B cell (primary cell): ENCODE data around the gene FUS. TPM values are rescaled to one million over a fixed set of nuclear protein-coding genes. Genes with fewer than 3 reads are reported as not detected.

Source experiments
- ATAC-seq: fragments of 200-7000 bp; cut with Tn5 transposase; one replicate; pipeline ENCODE4 v1.10.0; 2021; ENCODE audit warnings: low read depth, mild to moderate bottlenecking, moderate number of reproducible peaks, moderate library complexity
- CTCF ChIA-PET: fragments of 350-600 bp; sonication (Branson Sonifier 250); formaldehyde crosslinking; loops from one replicate; lab custom pipeline; 2021; ENCODE audit warnings: antibody characterized with exemption, inconsistent platforms; lab: Charles Lee
- POLR2A ChIA-PET: fragments of 350-600 bp; sonication (Branson Sonifier 250); formaldehyde crosslinking; loops from one replicate; lab custom pipeline; 2021; ENCODE audit warnings: antibody characterized with exemption; lab: Charles Lee
- DNase-seq: peaks from one replicate; pipeline ENCODE4 v3.0.0; 2013
- H2AFZ ChIP-seq: 2 replicates; pipeline ENCODE4 v1.6.1; 2012; ENCODE audit warnings: mild to moderate bottlenecking, low read depth, low read length; ENCODE audit not compliant: insufficient read depth, poor library complexity, severe bottlenecking
- H3K27ac ChIP-seq, 2 donors: 1 replicate in 1 of 2; 2 replicates in 1 of 2; pipeline ENCODE4 v1.5.1; 2012 to 2013; ENCODE audit warnings: low read length in 2 of 2, mild to moderate bottlenecking in 2 of 2, moderate library complexity in 1 of 2
- H3K27me3 ChIP-seq, 4 experiments: fragments of 200-600 bp in 1 of 4; sonication (generic) in 1 of 4; replicated peaks in 1 of 4; 1 replicate in 2 of 4; 2 replicates in 2 of 4; pipeline versions ENCODE4 v1.6.1 to v1.7.0; 2013 to 2016; ENCODE audit warnings: low read length in 3 of 4, mild to moderate bottlenecking in 2 of 4, mixed read lengths in 1 of 4, moderate library complexity in 1 of 4; ENCODE audit not compliant: insufficient read depth in 4 of 4, control insufficient read depth in 3 of 4; ENCODE audit errors: control extremely low read depth in 1 of 4
- H3K36me3 ChIP-seq, 2 experiments: replicated peaks in 1 of 2; 1 replicate in 1 of 2; 2 replicates in 1 of 2; pipeline versions ENCODE4 v1.6.1 to v1.7.1; 2013; ENCODE audit warnings: low read length in 1 of 2; ENCODE audit not compliant: insufficient read depth in 2 of 2, control insufficient read depth in 1 of 2; ENCODE audit errors: control extremely low read depth in 1 of 2, extremely low read depth in 1 of 2
- H3K4me1 ChIP-seq, 2 donors: fragments of 200-600 bp in 1 of 2; sonication (generic) in 1 of 2; 1 replicate in 1 of 2; 2 replicates in 1 of 2; pipeline versions ENCODE4 v1.5.1 to v1.6.1; 2013 to 2017; ENCODE audit warnings: low read length in 2 of 2; ENCODE audit not compliant: control insufficient read depth in 2 of 2, insufficient read depth in 2 of 2
- H3K4me2 ChIP-seq: replicated peaks from 2 replicates; pipeline ENCODE3; 2012; ENCODE audit warnings: mild to moderate bottlenecking, low read depth, low read length; ENCODE audit not compliant: poor library complexity, severe bottlenecking
- H3K4me3 ChIP-seq, 5 experiments: fragments of 200-600 bp in 1 of 5; sonication (generic) in 1 of 5; 1 replicate in 3 of 5; 2 replicates in 2 of 5; pipeline versions ENCODE4 v1.5.1 to v1.7.0; 2011 to 2016; ENCODE audit warnings: low read length in 4 of 5, mild to moderate bottlenecking in 4 of 5, low read depth in 2 of 5, control low read depth in 1 of 5, moderate library complexity in 1 of 5; ENCODE audit not compliant: insufficient read depth in 1 of 5; ENCODE audit errors: control extremely low read depth in 1 of 5, extremely low read depth in 1 of 5
- H3K79me2 ChIP-seq: fragments of 200-600 bp; sonication (generic); one replicate; pipeline ENCODE4 v1.6.0; 2016; ENCODE audit warnings: low read length; ENCODE audit not compliant: control insufficient read depth, insufficient read depth
- H3K9ac ChIP-seq: fragments of 200-600 bp; sonication (generic); 2 replicates; pipeline ENCODE4 v1.6.1; 2017; ENCODE audit warnings: mild to moderate bottlenecking, low read length, moderate library complexity
- H3K9me3 ChIP-seq, 3 donors: one replicate each; pipeline versions ENCODE4 v1.6.1 to v1.7.1; 2013; ENCODE audit warnings: low read length in 2 of 3; ENCODE audit not compliant: control insufficient read depth in 2 of 3, insufficient read depth in 1 of 3; ENCODE audit errors: control extremely low read depth in 1 of 3
- H4K20me1 ChIP-seq: 2 replicates; pipeline ENCODE4 v1.6.0; 2012; ENCODE audit warnings: mild to moderate bottlenecking, low read length; ENCODE audit not compliant: insufficient read depth, control insufficient read depth, poor library complexity, severe bottlenecking
- H3K27ac Mint-ChIP-seq: one replicate; pipeline ENCODE4 v1.8.0; 2021; ENCODE audit warnings: mixed read lengths
- H3K27me3 Mint-ChIP-seq: one replicate; pipeline ENCODE4 v1.8.0; 2021; ENCODE audit warnings: mixed read lengths
- H3K4me1 Mint-ChIP-seq: one replicate; pipeline ENCODE4 v1.8.0; 2021; ENCODE audit warnings: mixed read lengths
- H3K4me3 Mint-ChIP-seq: one replicate; pipeline ENCODE4 v1.8.0; 2021; ENCODE audit warnings: mixed read lengths
- H3K9me3 Mint-ChIP-seq: one replicate; pipeline ENCODE4 v1.8.0; 2022; ENCODE audit warnings: mixed read lengths; ENCODE audit not compliant: insufficient read depth
- CTCF ChIP-seq: fragments of 200-600 bp; IDR thresholded peaks from one replicate; pipeline ENCODE4 v1.8.0; 2022; ENCODE audit warnings: antibody characterized with exemption, mild to moderate bottlenecking
- EZH2 ChIP-seq: IDR thresholded peaks from 2 replicates; pipeline ENCODE4 v1.6.1; 2012; ENCODE audit warnings: borderline replicate concordance, low read depth, mild to moderate bottlenecking, moderate library complexity, low read length; ENCODE audit not compliant: insufficient read depth, poor library complexity, severe bottlenecking
- WGBS: methylation state at CpG from one replicate; pipeline ENCODE4 v1.1.5; 2013; ENCODE audit warnings: missing lambda C conversion rate; ENCODE audit not compliant: insufficient coverage; 5-methylcytosine and 5-hydroxymethylcytosine counted together
- intact Hi-C: fragments of 100-400 bp; cut with micrococcal nuclease; formaldehyde crosslinking; loops from one replicate; pipeline ENCODE4 v1.10.0; 2022
- polyA plus RNA-seq: library from polyadenylated mRNA; depleted of rRNA; stranded (reverse); fragments of >200 nt; gene quantifications from 2 replicates; pipeline ENCODE4 v1.2.3, GENCODE V29; 2012
- total RNA-seq, 2 donors: library from RNA; stranded (reverse); fragments of 120-200 nt in 1 of 2; gene quantifications; 1 replicate in 1 of 2; 2 replicates in 1 of 2; pipeline versions ENCODE4 v1.2.3 to v1.2.4, GENCODE V29; 2013 to 2022

The FUS gene
- total and polyA plus RNA-seq, 2 donors (not counting 1 experiment from before 2014, with no cell fraction given) = 181 to 597 TPM

DNA sequence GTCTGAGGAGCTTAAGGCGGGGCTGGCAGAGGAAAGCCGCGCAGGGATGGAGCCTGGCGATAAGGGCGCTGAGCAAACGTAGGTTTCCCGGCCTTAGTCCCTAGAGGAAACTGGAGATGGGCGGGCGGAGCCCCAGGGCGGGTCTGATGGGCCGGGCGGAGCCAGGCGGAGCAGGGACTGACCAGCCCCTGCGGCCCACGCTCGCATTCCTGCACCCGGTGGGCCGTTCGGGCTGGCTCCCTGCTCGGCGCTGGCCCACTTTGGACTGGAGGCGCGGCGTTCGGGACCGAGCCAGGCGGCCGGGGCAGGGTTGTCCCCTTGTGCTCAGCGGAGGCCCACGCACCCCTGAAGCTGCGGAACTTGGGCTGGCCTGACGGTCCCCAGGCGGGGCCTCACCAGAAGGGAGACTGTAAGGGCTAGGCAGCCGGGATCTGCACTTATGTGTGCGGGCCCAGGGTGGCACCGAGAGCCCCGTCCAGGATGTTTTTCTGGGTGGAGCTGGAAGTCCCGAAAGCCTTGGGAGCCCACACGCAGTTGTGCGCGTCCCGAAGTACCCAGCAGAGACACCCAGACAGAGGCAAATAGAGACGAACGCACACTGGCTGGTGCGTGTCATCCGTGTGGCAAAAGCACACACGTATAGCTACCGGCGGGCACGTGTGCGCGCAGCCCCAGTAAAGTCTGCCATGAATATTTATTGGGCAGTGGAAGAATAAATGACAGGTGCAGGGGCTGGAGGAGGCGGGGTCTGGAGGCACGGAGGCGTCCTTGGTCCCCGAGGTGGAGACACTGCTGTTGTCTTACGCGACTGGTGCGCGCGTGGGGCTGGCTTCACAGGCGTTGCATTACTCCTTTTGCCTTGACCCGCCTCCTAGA is 35.6 kb downstream of the FUS start:
- H3K9me3 ChIP-seq = peaks cover 0 to 10% (median 0%) of the 10 kb centered on the region in 3 donors
- TF ChIP-seq CTCF = no peak
- no peak for TF ChIP-seq EZH2
- Mint-ChIP-seq H3K4me1 (peaks cover 42% of the 10 kb centered on the region), H3K9me3 (no peaks in the 10 kb centered on the region), H3K27me3 (peaks cover 37% of the 10 kb centered on the region), H3K4me3 (peak overlapping the region; percentile 84), H3K27ac (no peak overlapping the region)
- peaks cover 5% of the 10 kb centered on the region for H4K20me1 ChIP-seq
- ChIA-PET CTCF (interaction anchor here (0.5 to 3.9 kb wide), 3 partner anchors 9 to 73 kb away, joined by 3 to 21 read pairs (median 6); partner anchors contain the start of gene PYCARD), POLR2A (interaction anchor here (0.6 to 2.1 kb wide), 6 partner anchors 12 to 130 kb away, joined by 3 to 21 read pairs (median 6); partner anchors contain the start of genes FUS and PYCARD)
- H3K79me2 ChIP-seq = no peaks in the 10 kb centered on the region
- intact Hi-C loops = loop anchor here (2.0 kb wide), 1 partner anchor 15 kb away; no protein-coding TSS in a partner anchor
- H3K36me3 ChIP-seq = no peaks in the 10 kb centered on the region
- H3K9ac ChIP-seq = peak overlapping the region; percentile 53
- no peak overlapping the region for H3K27ac ChIP-seq
- peak overlapping the region; percentile 78 for H3K4me2 ChIP-seq
- peaks cover 0 to 58% (median 28%) of the 10 kb centered on the region in 4 experiments for H3K27me3 ChIP-seq
- DNase-seq (peak; percentile 62), ATAC-seq (peak; percentile 45)
- peak overlapping the region; percentile 57 for H2AFZ ChIP-seq
- peak overlapping the region; percentile 21 to 56 (median 46) for H3K4me3 ChIP-seq
- 2% methylated on average over 63 of the region's 63 CpGs for WGBS
- peaks cover 41 to 42% of the 10 kb centered on the region in 2 donors for H3K4me1 ChIP-seq
